Heart left ventricle (tissue), 16 donors: ENCODE measurements around the gene SF3B4. TPM values are rescaled to one million over a fixed set of nuclear protein-coding genes. Genes with fewer than 3 reads are reported as not detected.
A peak's percentile ranks its signal among the peaks of the same experiment; 100 is the strongest.
"Not testable (repeated sequence)": the region's sequence is repeated elsewhere in the genome, so short reads cannot be mapped to it uniquely, and the experiment has no call there.

Experiments
- ATAC-seq, 4 donors: fragments of 200-7000 bp; cut with Tn5 transposase; one replicate each; pipeline ENCODE4 v1.9.1; 2020 to 2022; ENCODE audit warnings: moderate library complexity in 4 of 4, mild to moderate bottlenecking in 3 of 4, moderate number of reproducible peaks in 1 of 4
- DNase-seq, 5 donors: peaks; one replicate each; pipeline ENCODE4 v3.0.0-alpha.2; 2020
- H3K27ac ChIP-seq, 12 donors: fragments of 200-600 bp; sonication (generic) in 4 of 12; one replicate each; pipeline versions ENCODE4 v1.5.0 to v1.8.0; 2016 to 2022; ENCODE audit warnings: mild to moderate bottlenecking in 2 of 12
- H3K27me3 ChIP-seq, 9 donors: fragments of 200-600 bp; sonication (generic) in 2 of 9; one replicate each; pipeline versions ENCODE4 v1.5.1 to v1.8.0; 2016 to 2022; ENCODE audit warnings: mild to moderate bottlenecking in 3 of 9
- H3K36me3 ChIP-seq, 9 donors: fragments of 200-600 bp; sonication (generic) in 2 of 9; one replicate each; pipeline versions ENCODE4 v1.5.0 to v1.8.0; 2018 to 2022; ENCODE audit warnings: mild to moderate bottlenecking in 2 of 9
- H3K4me1 ChIP-seq, 12 donors: fragments of 200-600 bp; sonication (generic) in 4 of 12; one replicate each; pipeline versions ENCODE4 v1.5.0 to v1.8.0; 2016 to 2022; ENCODE audit warnings: mild to moderate bottlenecking in 3 of 12
- H3K4me3 ChIP-seq, 12 donors: fragments of 200-600 bp; sonication (generic) in 4 of 12; one replicate each; pipeline versions ENCODE4 v1.5.0 to v1.8.0; 2017 to 2022; ENCODE audit warnings: mild to moderate bottlenecking in 9 of 12, moderate library complexity in 4 of 12
- H3K9me3 ChIP-seq, 12 donors: fragments of 200-600 bp; sonication (generic) in 4 of 12; one replicate each; pipeline versions ENCODE4 v1.5.0 to v1.8.0; 2016 to 2022; ENCODE audit warnings: mild to moderate bottlenecking in 1 of 12
- CTCF ChIP-seq, 12 donors: fragments of 200-600 bp; sonication (generic) in 4 of 12; IDR thresholded peaks; one replicate each; pipeline versions ENCODE4 v1.5.0 to v1.8.0; 2018 to 2022; ENCODE audit warnings: antibody characterized with exemption in 12 of 12, mild to moderate bottlenecking in 5 of 12
- POLR2A ChIP-seq, 2 donors: fragments of 450-650 bp; IDR thresholded peaks; one replicate each; pipeline ENCODE4 v1.6.1; 2017; ENCODE audit warnings: antibody characterized with exemption in 2 of 2, mild to moderate bottlenecking in 2 of 2, moderate library complexity in 2 of 2
- WGBS, 4 donors: extraction: QIAGEN DNeasy Blood & Tissue Kit in 2 of 4; methylation state at CpG; one replicate each; pipeline versions ENCODE4 v1.1.5 to v1.1.7; 2013 to 2018; 5-methylcytosine and 5-hydroxymethylcytosine counted together
- intact Hi-C, 10 donors: fragments of 100-400 bp; cut with DNase I; formaldehyde crosslinking; loops; one replicate each; pipeline versions ENCODE4 v1.11.1 to v1.14.2; 2022
- polyA plus RNA-seq, 2 donors: library from polyadenylated mRNA; stranded (reverse); fragments of 200-250 nt; gene quantifications; one replicate each; pipeline ENCODE4 v1.2.3, GENCODE V29; 2013
- total RNA-seq, 9 donors: library from RNA; depleted of rRNA in 2 of 9; stranded (reverse); fragments of >200 nt in 2 of 9; fragmentation: NEBNext Ultra II Directional in 3 of 9; extraction: Animal tissue kit (Norgen Biotek cat#: 25700) in 3 of 9; gene quantifications; one replicate each; pipeline versions ENCODE4 v1.1.0 to v1.2.4, GENCODE V29; 2016 to 2023
- donor health status: ischemic (EF 13 %, LVEDD 7.1; RV severe dilation, severe dysfunction).
- donor health status: healthy with polysubstance abuse.
- donor health status: DM: no; HTN: yes; CAD: no.
- donor health status: DM: no; HTN: no; CAD: no.
- donor health status: ischemic (EF 25% LVEDD 6.9; RV normal size, moderate dysfunction).
- donor health status: ischemic (EF 25% LVEDD 5.7; RV mildly dilated, moderate dysfunction).
- donor health status: healthy.
- donor health status: DM: yes; HTN: yes; CAD: no.
- donor health status: ischemic (EF 35%, LVEDD 5.7; RV mildly dilated, moderate dysfunction).
- donor health status: nonischemic (EF 11% LVEDD 7.7; RV severe dilation, severe dysfunction).
- donor health status: DM: yes; HTN: yes; CAD: no.
- donor health status: PGD.
- donor health status: ischemic (EF 29% LVEDD 5.4; RV normal size, mild dysfunction).
- donor health status: nonischemic (EF 23%, LVEDD 6.1; RV moderate dilation, normal function).

SF3B4 gene
- total and polyA plus RNA-seq, 11 donors: 10.2 to 32.7 (median 23.1) TPM

- ATAC-seq (no peak), DNase-seq (no peak)
- H3K9me3 ChIP-seq: no peaks in the 10 kb centered on the region
- 86 to 94% (median 89%) methylated on average over 3 of the region's 3 CpGs for WGBS, 4 donors
- H3K36me3 ChIP-seq: peaks cover 0 to 21% (median 18%) of the 10 kb centered on the region in 9 donors
- intact Hi-C loops: no loop called here
- TF ChIP-seq CTCF (IDR thresholded peaks at IDR 0.05) (no peak), POLR2A (IDR thresholded peaks at IDR 0.05) (no peak)
- H3K27ac ChIP-seq: peak overlapping the region in 4 of 12 donors; percentile 81 to 88 (median 84)
- peaks cover 0 to 55% (median 38%) of the 10 kb centered on the region in 12 donors for H3K4me1 ChIP-seq
- H3K4me3 ChIP-seq: no peak overlapping the region
- no peaks in the 10 kb centered on the region for H3K27me3 ChIP-seq
Measured at GRCh38 chr1:149940427-149940826, 12.8 kb upstream of the SF3B4 start.

- H3K4me1 ChIP-seq: peaks cover 0 to 55% (median 38%) of the 10 kb centered on the region in 12 donors
- intact Hi-C loops: loop anchor here in 2 of 10 donors (1.0 to 5.0 kb wide), 2 partner anchors 41 to 50 kb away; partner anchors contain the start of gene BOLA1 (in 1 of the 2)
Measured at GRCh38 chr1:149938668-149939003, 11.0 kb upstream of the SF3B4 start.

GRCh38 chr1:149937759-149938158, 10.2 kb upstream of the SF3B4 start:
- Histone ChIP-seq H3K27ac (peak overlapping the region in 8 of 12 donors; percentile 12 to 88 (median 57)), H3K27me3 (no peaks in the 10 kb centered on the region), H3K4me3 (peak overlapping the region in 2 of 12 donors; percentile 55 to 68), H3K9me3 (no peaks in the 10 kb centered on the region), H3K4me1 (peaks cover 0 to 50% (median 38%) of the 10 kb centered on the region in 12 donors), H3K36me3 (peaks cover 0 to 12% (median 0%) of the 10 kb centered on the region in 9 donors)
- DNase-seq (no peak), ATAC-seq (peak in 2 of 4 donors; percentile 19 to 42)
- intact Hi-C loops: loop anchor here in 1 of 10 donors (5.0 kb wide), 1 partner anchor 40 kb away; the partner anchor contains the start of gene BOLA1
- no peak for TF ChIP-seq CTCF (IDR thresholded peaks at IDR 0.05)
- TF ChIP-seq POLR2A (IDR thresholded peaks at IDR 0.05): no peak

More at GRCh38 chr1:149938668-149939003, 11.0 kb upstream of the SF3B4 start:
- H3K9me3 ChIP-seq, H3K27me3 ChIP-seq, DNase-seq, H3K36me3 ChIP-seq: not testable (repeated sequence)
- H3K27ac ChIP-seq: peak overlapping the region in 11 of 12 donors; percentile 68 to 91 (median 82)
- peak overlapping the region in 9 of 12 donors; percentile 20 to 54 (median 37) for H3K4me3 ChIP-seq
- WGBS, 4 donors: 49 to 63% (median 51%) methylated on average over 13 of the region's 13 CpGs
- peak in 2 of 4 donors; percentile 7 to 14 for ATAC-seq

GRCh38 chr1:149936992-149937705, 9.5 kb upstream of the SF3B4 start:
- intact Hi-C loops: loop anchor here in 1 of 10 donors (5.0 kb wide), 1 partner anchor 40 kb away; the partner anchor contains the start of gene BOLA1
- peak overlapping the region in 9 of 12 donors; percentile 10 to 88 (median 59) for H3K27ac ChIP-seq
- WGBS, 4 donors: 26 to 40% (median 31%) methylated on average over 8 of the region's 8 CpGs
- peaks cover 0 to 16% (median 0%) of the 10 kb centered on the region in 9 donors for H3K36me3 ChIP-seq
- DNase-seq (no peak), ATAC-seq (no peak)
- no peaks in the 10 kb centered on the region for H3K9me3 ChIP-seq
- peaks cover 0 to 44% (median 35%) of the 10 kb centered on the region in 12 donors for H3K4me1 ChIP-seq
- H3K27me3 ChIP-seq: no peaks in the 10 kb centered on the region
- no peak for TF ChIP-seq POLR2A (IDR thresholded peaks at IDR 0.05)
- TF ChIP-seq CTCF (IDR thresholded peaks at IDR 0.05): no peak
- peak overlapping the region; percentile 22 to 73 (median 55) for H3K4me3 ChIP-seq
